K562 (cell line): ENCODE data around the gene SFMBT2. TPM values are rescaled to one million over a fixed set of nuclear protein-coding genes. Genes with fewer than 3 reads are reported as not detected.
A peak's percentile ranks its signal among the peaks of the same experiment; 100 is the strongest.

Experiments used
- ATAC-seq: fragments of 200-7000 bp; cut with Tn5 transposase; 3 replicates; pipeline ENCODE4 v1.9.1; 2020; ENCODE audit warnings: moderate library complexity
- BruUV-seq: library from RNA; stranded (reverse); fragments of 400-500 nt; replicated peaks from 2 replicates; lab custom pipeline; 2021; lab: Mats Ljungman, UMichigan
- CTCF ChIA-PET: fragments of 300-600 bp; formaldehyde crosslinking; extraction: SDS; loops from one replicate; lab custom pipeline; 2021; ENCODE audit warnings: low intra/inter-chr PET ratio; lab: Yijun Ruan, JAX
- POLR2A ChIA-PET: fragments of 300-600, 350-650 bp; sonication (Branson Sonifier 250); formaldehyde crosslinking; extraction: SDS; loops from one replicate; lab custom pipeline; 2021; ENCODE audit warnings: antibody characterized with exemption, inconsistent platforms; lab: Yijun Ruan, JAX
- DNase-seq, 4 experiments: peaks; one replicate each; pipeline versions ENCODE4 v3.0.0 to v3.0.0-alpha.2; 2011 to 2018; ENCODE audit warnings: low spot score in 3 of 4, mixed read lengths in 3 of 4; ENCODE audit errors: extremely low read depth in 1 of 4
- FAIRE-seq: peaks from 2 replicates; lab custom pipeline; 2011; peaks lifted over from hg19 to GRCh38; lab: Jason Lieb, UNC
- H2AFZ ChIP-seq: 2 replicates; pipeline ENCODE4 v1.6.0; 2011; ENCODE audit warnings: low read depth, low read length, control low read depth, inconsistent platforms
- H3K27ac ChIP-seq: fragments of 200-600 bp; 3 replicates; pipeline ENCODE4 v1.8.0; 2011; ENCODE audit warnings: low read depth, mild to moderate bottlenecking, control low read depth, inconsistent platforms, low read length, moderate library complexity, mixed read lengths; ENCODE audit errors: extremely low read depth
- H3K27me3 ChIP-seq, 2 experiments: fragments of 300-600 bp in 1 of 2; 2 replicates in 1 of 2; 3 replicates in 1 of 2; pipeline versions ENCODE4 v1.6.0 to v1.8.0; 2011; ENCODE audit warnings: inconsistent platforms in 2 of 2, low read length in 2 of 2, mild to moderate bottlenecking in 1 of 2, mixed read lengths in 1 of 2, moderate library complexity in 1 of 2; ENCODE audit not compliant: control insufficient read depth in 2 of 2, insufficient read depth in 2 of 2
- H3K36me3 ChIP-seq: fragments of 300-600 bp; 3 replicates; pipeline ENCODE4 v1.8.0; 2011; ENCODE audit warnings: mild to moderate bottlenecking, low read length, inconsistent platforms; ENCODE audit not compliant: control insufficient read depth, insufficient read depth
- H3K4me1 ChIP-seq, 2 experiments: fragments of 200-600 bp in 1 of 2; replicated peaks in 1 of 2; 2 replicates in 1 of 2; 3 replicates in 1 of 2; pipeline versions ENCODE4 v1.5.1 to v1.8.0; 2011; ENCODE audit warnings: inconsistent platforms in 2 of 2, low read length in 2 of 2, mild to moderate bottlenecking in 1 of 2, mixed read lengths in 1 of 2, moderate library complexity in 1 of 2; ENCODE audit not compliant: control insufficient read depth in 2 of 2, insufficient read depth in 2 of 2
- H3K4me2 ChIP-seq: 2 replicates; pipeline ENCODE4 v1.6.1; 2011; ENCODE audit warnings: low read length, control low read depth, inconsistent platforms, mixed read lengths; ENCODE audit not compliant: insufficient read depth
- H3K4me3 ChIP-seq: fragments of 200-600 bp; sonication (generic), shearing (Covaris generic); 2 replicates; pipeline ENCODE4 v1.5.1; 2016; ENCODE audit warnings: control low read depth, inconsistent platforms
- H3K79me2 ChIP-seq: fragments of 200-600 bp; 3 replicates; pipeline ENCODE4 v1.8.0; 2011; ENCODE audit warnings: low read length, inconsistent platforms; ENCODE audit not compliant: control insufficient read depth, insufficient read depth
- H3K9ac ChIP-seq, 2 experiments: 2 replicates each; pipeline versions ENCODE4 v1.6.0 to v1.6.1; 2011; ENCODE audit warnings: low read depth in 2 of 2, low read length in 2 of 2, control low read depth in 1 of 2, inconsistent platforms in 1 of 2, mild to moderate bottlenecking in 1 of 2, mixed read lengths in 1 of 2; ENCODE audit not compliant: insufficient read depth in 1 of 2
- H3K9me1 ChIP-seq: one replicate; pipeline ENCODE4 v1.6.0; 2011; ENCODE audit warnings: inconsistent platforms, mild to moderate bottlenecking, low read length, moderate library complexity; ENCODE audit not compliant: control insufficient read depth, insufficient read depth
- H3K9me3 ChIP-seq: replicated peaks from 2 replicates; pipeline ENCODE4 v1.5.1; 2011; ENCODE audit warnings: low read depth, low read length, inconsistent platforms; ENCODE audit not compliant: control insufficient read depth, insufficient read depth
- H4K20me1 ChIP-seq: replicated peaks from 2 replicates; pipeline ENCODE4 v1.6.1; 2011; ENCODE audit warnings: low read length, inconsistent platforms, mixed read lengths; ENCODE audit not compliant: control insufficient read depth, insufficient read depth
- CCNT2 ChIP-seq: IDR thresholded peaks from 2 replicates; pipeline ENCODE4 v1.6.1; 2011; ENCODE audit warnings: borderline replicate concordance, low read depth, mild to moderate bottlenecking, moderate library complexity, mixed read lengths, low read length; ENCODE audit not compliant: insufficient read length; ENCODE audit errors: extremely low read depth
- MECOM ChIP-seq: fragments of 250-450 bp; sonication (Bioruptor Pico); IDR thresholded peaks from 2 replicates; pipeline ENCODE4 v1.8.0; 2022; ENCODE audit warnings: inconsistent platforms
- ZBTB33 ChIP-seq: sonication (generic); formaldehyde crosslinking; IDR thresholded peaks from 2 replicates; pipeline ENCODE4 v1.8.1; 2023; ENCODE audit warnings: mild to moderate bottlenecking, missing genetic modification reagents
- ZKSCAN1 ChIP-seq: fragments of 150-350 bp; IDR thresholded peaks from 2 replicates; pipeline ENCODE4 v1.6.1; 2016; ENCODE audit warnings: low read depth, low read length
- ZNF511 ChIP-seq: sonication (generic); formaldehyde crosslinking; IDR thresholded peaks from 2 replicates; pipeline ENCODE4 v1.8.0; 2022; ENCODE audit warnings: mild to moderate bottlenecking, missing genetic modification reagents
- WGBS: fragments of 100-300 bp; shearing (Covaris generic); methylation state at CpG from one replicate; pipeline ENCODE4 v1.1.6; 2016; ENCODE audit warnings: low coverage, mixed read lengths; ENCODE audit not compliant: insufficient coverage; ENCODE audit errors: missing lambda C conversion rate; 5-methylcytosine and 5-hydroxymethylcytosine counted together
- in situ Hi-C: fragments of 300-500 bp; cut with MboI; formaldehyde crosslinking; loops from 4 replicates; pipeline ENCODE4 v1.15.0; 2018; ENCODE audit warnings: inconsistent platforms, mixed read lengths
- intact Hi-C: fragments of 100-400 bp; cut with micrococcal nuclease; formaldehyde crosslinking; loops from 2 replicates; pipeline ENCODE4 v1.14.2; 2022
- polyA plus RNA-seq, 8 experiments: library from polyadenylated mRNA; depleted of rRNA in 4 of 8; stranded (reverse) in 5 of 8; unstranded in 3 of 8; fragments of >200 nt; fragmentation: Nextera tagmentation in 2 of 8; fragmentation: Illumina TruSeq in 1 of 8; extraction: Ambion mirVana in 2 of 8; extraction: Trizol in 1 of 8; gene quantifications; 2 replicates each; pipeline versions ENCODE4 v1.2.1 to v1.2.3, GENCODE V29; 2011 to 2014; ENCODE audit warnings: inconsistent platforms in 1 of 8, missing spikeins in 1 of 8
- total RNA-seq, 7 experiments: library from RNA; depleted of rRNA in 6 of 7; stranded (reverse); fragments of >200 nt in 6 of 7; fragmentation: Illumina TruSeq in 2 of 7; extraction: Trizol in 2 of 7; gene quantifications; 2 replicates each; pipeline versions ENCODE4 v1.2.1 to v1.2.3, GENCODE V29; 2011 to 2021; ENCODE audit warnings: low replicate concordance in 1 of 7

The SFMBT2 gene
- total and polyA plus RNA-seq, 9 of the 15 experiments (the other 6 are each of a cell fraction or from before 2014, with no cell fraction given): 1.2 to 13.6 (median 7.6) TPM

- no peak overlapping the region for H3K4me3 ChIP-seq
These were observed 277.6 kb downstream of the SFMBT2 start for GRCh38 chr10:7133278-7133677.

More at GRCh38 chr10:7133278-7133677, 277.6 kb downstream of the SFMBT2 start:
- intact Hi-C loops (no loop called here), in situ Hi-C loops (no loop called here)
- WGBS: 30% methylated on average over 11 of the region's 11 CpGs
- FAIRE-seq: peak; percentile 42
- no peaks in the 10 kb centered on the region; the same call in 1 of the 2 replicates for H3K9me3 ChIP-seq
- TF ChIP-seq MECOM (no peak), ZNF511 (no peak), ZKSCAN1 (0 out of 2 replicates have a peak, but pooled peaks have one; percentile 44), CCNT2 (no peak), ZBTB33 (CRISPR knock-in tag) (peak; percentile 40; the same call in 1 of the 2 replicates)
- H3K79me2 ChIP-seq: no peaks in the 10 kb centered on the region
- no peak for ATAC-seq
- H3K36me3 ChIP-seq: no peaks in the 10 kb centered on the region
- H3K27ac ChIP-seq: no peak overlapping the region
- no peak overlapping the region for H3K9ac ChIP-seq
- H3K27me3 ChIP-seq: no peaks in the 10 kb centered on the region; a peak in 1 of 5 replicates
- no peak overlapping the region for H3K4me2 ChIP-seq
- no TSS peak for BruUV-seq
- ChIA-PET POLR2A (no interaction called here), CTCF (no interaction called here)
- H3K4me1 ChIP-seq: peaks cover 2 to 5% of the 10 kb centered on the region in 2 experiments; a peak in 2 of 5 replicates
- peak in 2 of 4 experiments; percentile 10 to 15 for DNase-seq
- H2AFZ ChIP-seq: peak overlapping the region; percentile 29; the same call in 1 of the 2 replicates
- no peaks in the 10 kb centered on the region for H3K9me1 ChIP-seq
- H4K20me1 ChIP-seq: no peaks in the 10 kb centered on the region
